Measurements from ENCODE around the gene SCN8A. TPM values are rescaled to one million over a fixed set of nuclear protein-coding genes. Genes with fewer than 3 reads are reported as not detected.

Gene SCN8A
- total and polyA plus RNA-seq, 3 donors from 2014 or later: 4.8 to 15.3 (median 11.0) TPM

GRCh38 chr12:51833448-51834227 lies 242.6 kb downstream of the SCN8A start:
- WGBS, 2 donors: 81 to 88% methylated on average over 12 of the region's 12 CpGs
- H3K4me3 ChIP-seq: no peak overlapping the region
- no peak overlapping the region for H3K27ac ChIP-seq
- TF ChIP-seq POLR2A (IDR thresholded peaks at IDR 0.05): no peak
- no peak for TF ChIP-seq CTCF (IDR thresholded peaks at IDR 0.05)
- H3K9me3 ChIP-seq: no peaks in the 10 kb centered on the region
- H3K4me1 ChIP-seq: no peaks in the 10 kb centered on the region
- intact Hi-C loops (cut with DNase I; ENCODE audit: low total_unique reads): no loop called here
- no peak for DNase-seq
- H3K27me3 ChIP-seq: no peaks in the 10 kb centered on the region
- H3K36me3 ChIP-seq (ENCODE audit: low read depth, missing control alignments): no peaks in the 10 kb centered on the region

GRCh38 chr12:51834411-51834810 lies 243.4 kb downstream of the SCN8A start:
- no peak for DNase-seq
- H3K27me3 ChIP-seq: no peaks in the 10 kb centered on the region
- intact Hi-C loops (cut with DNase I; ENCODE audit: low total_unique reads): no loop called here
- 69 to 80% methylated on average over 5 to 11 of the region's 11 CpGs for WGBS, 2 donors
- H3K4me1 ChIP-seq: no peaks in the 10 kb centered on the region
- no peaks in the 10 kb centered on the region for H3K36me3 ChIP-seq (ENCODE audit: low read depth, missing control alignments)
- no peak overlapping the region for H3K27ac ChIP-seq
- H3K9me3 ChIP-seq: no peaks in the 10 kb centered on the region
- H3K4me3 ChIP-seq: no peak overlapping the region
- TF ChIP-seq CTCF (IDR thresholded peaks at IDR 0.05) (no peak), POLR2A (IDR thresholded peaks at IDR 0.05) (no peak)

- no peaks in the 10 kb centered on the region for H3K27me3 ChIP-seq
- H3K4me3 ChIP-seq: no peak overlapping the region
- no peaks in the 10 kb centered on the region for H3K36me3 ChIP-seq (ENCODE audit: low read depth, missing control alignments)
- WGBS, 2 donors: 74 to 76% methylated on average over 10 to 13 of the region's 13 CpGs
- TF ChIP-seq POLR2A (IDR thresholded peaks at IDR 0.05) (no peak), CTCF (IDR thresholded peaks at IDR 0.05) (no peak)
- no peak for DNase-seq
- H3K4me1 ChIP-seq: no peaks in the 10 kb centered on the region
- H3K27ac ChIP-seq: no peak overlapping the region
- no peaks in the 10 kb centered on the region for H3K9me3 ChIP-seq
- intact Hi-C loops (cut with DNase I; ENCODE audit: low total_unique reads): no loop called here
Measured at GRCh38 chr12:51836041-51836826, 245.2 kb downstream of the SCN8A start.

GRCh38 chr12:51836827-51837173 lies 245.8 kb downstream of the SCN8A start:
- 67% methylated on average over 6 of the region's 6 CpGs; no CpG with 5 or more reads in 1 of the 2 donors for WGBS, 2 donors
- intact Hi-C loops (cut with DNase I; ENCODE audit: low total_unique reads): no loop called here
- no peak for DNase-seq
- no peaks in the 10 kb centered on the region for H3K36me3 ChIP-seq (ENCODE audit: low read depth, missing control alignments)
- H3K27me3 ChIP-seq: no peaks in the 10 kb centered on the region
- H3K9me3 ChIP-seq: no peaks in the 10 kb centered on the region
- no peak for TF ChIP-seq CTCF (IDR thresholded peaks at IDR 0.05)
- TF ChIP-seq POLR2A (IDR thresholded peaks at IDR 0.05): no peak
- no peaks in the 10 kb centered on the region for H3K4me1 ChIP-seq
- H3K27ac ChIP-seq: no peak overlapping the region
- no peak overlapping the region for H3K4me3 ChIP-seq

Data from testis (tissue), 3 donors.